Suprapubic skin (tissue), 4 donors: Measurements from ENCODE around the gene ARID4B. TPM values are rescaled to one million over a fixed set of nuclear protein-coding genes. Genes with fewer than 3 reads are reported as not detected.
"Not testable (repeated sequence)": the region's sequence is repeated elsewhere in the genome, so short reads cannot be mapped to it uniquely, and the experiment has no call there.

Source experiments
- DNase-seq, 2 donors: peaks; one replicate each; pipeline ENCODE4 v3.0.0-alpha.2; 2019; ENCODE audit warnings: low spot score in 2 of 2
- H3K27ac ChIP-seq: fragments of 200-600 bp; sonication (generic); one replicate; pipeline ENCODE4 v1.5.1; 2019
- H3K27me3 ChIP-seq: fragments of 200-600 bp; sonication (generic); one replicate; pipeline ENCODE4 v1.5.1; 2019
- H3K36me3 ChIP-seq: fragments of 200-600 bp; sonication (generic); one replicate; pipeline ENCODE4 v1.5.1; 2019
- H3K4me1 ChIP-seq: fragments of 200-600 bp; sonication (generic); one replicate; pipeline ENCODE4 v1.5.1; 2019
- H3K4me3 ChIP-seq: fragments of 200-600 bp; sonication (generic); one replicate; pipeline ENCODE4 v1.5.1; 2019; ENCODE audit warnings: mild to moderate bottlenecking
- H3K9me3 ChIP-seq: fragments of 200-600 bp; sonication (generic); one replicate; pipeline ENCODE4 v1.5.1; 2019
- CTCF ChIP-seq, 2 donors: fragments of 200-600 bp in 1 of 2; fragments of 450-650 bp in 1 of 2; sonication (generic) in 1 of 2; IDR thresholded peaks; one replicate each; pipeline ENCODE4 v1.5.1; 2016 to 2019; ENCODE audit warnings: antibody characterized with exemption in 2 of 2, mild to moderate bottlenecking in 1 of 2, moderate library complexity in 1 of 2
- EP300 ChIP-seq: sonication (generic); formaldehyde crosslinking; IDR thresholded peaks from one replicate; pipeline ENCODE4 v1.6.1; 2017; ENCODE audit warnings: antibody characterized with exemption
- POLR2A ChIP-seq, 2 donors: fragments of 450-650 bp; IDR thresholded peaks; one replicate each; pipeline ENCODE4 v1.6.1; 2017; ENCODE audit warnings: antibody characterized with exemption in 2 of 2, mild to moderate bottlenecking in 2 of 2, moderate library complexity in 2 of 2
- POLR2AphosphoS5 ChIP-seq, 3 donors: sonication (generic); formaldehyde crosslinking; IDR thresholded peaks; one replicate each; pipeline ENCODE4 v1.6.1; 2017; ENCODE audit warnings: antibody characterized with exemption in 3 of 3
- WGBS: methylation state at CpG from one replicate; pipeline ENCODE4 v1.1.5; 2018; 5-methylcytosine and 5-hydroxymethylcytosine counted together
- total RNA-seq, 4 donors: library from RNA; depleted of rRNA; stranded (reverse); fragments of >200 nt; gene quantifications; one replicate each; pipeline ENCODE4 v1.1.0, GENCODE V29; 2016

The ARID4B gene
- total RNA-seq, 4 donors from 2014 or later = 21.4 to 62.7 (median 31.8) TPM

- 47% methylated on average over 3 of the region's 3 CpGs for WGBS
- DNase-seq = no peak
- Histone ChIP-seq H3K4me1 (peaks cover 23% of the 10 kb centered on the region), H3K9me3 (no peaks in the 10 kb centered on the region), H3K4me3 (no peak overlapping the region), H3K36me3 (no peaks in the 10 kb centered on the region), H3K27me3 (no peaks in the 10 kb centered on the region), H3K27ac (no peak overlapping the region)
- no peak for TF ChIP-seq POLR2AphosphoS5 (IDR thresholded peaks at IDR 0.05)
- TF ChIP-seq EP300 = no peak
- no peak for TF ChIP-seq CTCF (IDR thresholded peaks at IDR 0.05)
- no peak for TF ChIP-seq POLR2A (IDR thresholded peaks at IDR 0.05)
Observed at GRCh38 chr1:235275223-235275622, 52.8 kb downstream of the ARID4B start.

- H3K9me3 ChIP-seq = no peaks in the 10 kb centered on the region
- peaks cover 20% of the 10 kb centered on the region for H3K4me1 ChIP-seq
- 80% methylated on average over 4 of the region's 4 CpGs for WGBS
- H3K36me3 ChIP-seq = no peaks in the 10 kb centered on the region
- TF ChIP-seq CTCF (IDR thresholded peaks at IDR 0.05) = no peak
- no peak for TF ChIP-seq POLR2AphosphoS5 (IDR thresholded peaks at IDR 0.05)
- TF ChIP-seq EP300 = no peak
- TF ChIP-seq POLR2A (IDR thresholded peaks at IDR 0.05) = no peak
- H3K27ac ChIP-seq = no peak overlapping the region
- no peaks in the 10 kb centered on the region for H3K27me3 ChIP-seq
- DNase-seq = no peak
- H3K4me3 ChIP-seq = no peak overlapping the region
Observed at GRCh38 chr1:235272851-235273250, 55.1 kb downstream of the ARID4B start.

GRCh38 chr1:235270625-235271024 lies 57.4 kb downstream of the ARID4B start:
- DNase-seq = no peak
- Histone ChIP-seq H3K4me1 (peaks cover 27% of the 10 kb centered on the region), H3K4me3 (no peak overlapping the region), H3K9me3 (no peaks in the 10 kb centered on the region), H3K36me3 (no peaks in the 10 kb centered on the region), H3K27ac (no peak overlapping the region), H3K27me3 (no peaks in the 10 kb centered on the region)
- TF ChIP-seq POLR2AphosphoS5 (IDR thresholded peaks at IDR 0.05) (no peak), EP300 (no peak), POLR2A (IDR thresholded peaks at IDR 0.05) (no peak), CTCF (IDR thresholded peaks at IDR 0.05) (no peak)

- 73% methylated on average over 18 of the region's 18 CpGs for WGBS
- H3K27ac ChIP-seq, H3K27me3 ChIP-seq, H3K36me3 ChIP-seq, DNase-seq, H3K4me3 ChIP-seq, H3K9me3 ChIP-seq: not testable (repeated sequence)
- peaks cover 24% of the 10 kb centered on the region for H3K4me1 ChIP-seq
Observed at GRCh38 chr1:235269990-235270389, 58.0 kb downstream of the ARID4B start.

- no peak for DNase-seq
- H3K36me3 ChIP-seq = no peaks in the 10 kb centered on the region
- TF ChIP-seq CTCF (IDR thresholded peaks at IDR 0.05) (no peak), EP300 (no peak)
- H3K4me3 ChIP-seq = no peak overlapping the region
- no peaks in the 10 kb centered on the region for H3K9me3 ChIP-seq
- no peaks in the 10 kb centered on the region for H3K27me3 ChIP-seq
- H3K4me1 ChIP-seq = peaks cover 23% of the 10 kb centered on the region
- H3K27ac ChIP-seq = no peak overlapping the region
- 95% methylated on average over 11 of the region's 11 CpGs for WGBS
Observed at GRCh38 chr1:235268379-235269125, 59.4 kb downstream of the ARID4B start.

GRCh38 chr1:235266967-235267366 lies 61.0 kb downstream of the ARID4B start:
- H3K27ac ChIP-seq = no peak overlapping the region
- 95% methylated on average over 8 of the region's 8 CpGs for WGBS
- no peaks in the 10 kb centered on the region for H3K27me3 ChIP-seq
- H3K9me3 ChIP-seq = no peaks in the 10 kb centered on the region
- DNase-seq = no peak
- TF ChIP-seq EP300 = no peak
- TF ChIP-seq CTCF (IDR thresholded peaks at IDR 0.05) = no peak
- no peak for TF ChIP-seq POLR2A (IDR thresholded peaks at IDR 0.05)
- TF ChIP-seq POLR2AphosphoS5 (IDR thresholded peaks at IDR 0.05) = no peak
- peaks cover 23% of the 10 kb centered on the region for H3K4me1 ChIP-seq
- H3K4me3 ChIP-seq = no peak overlapping the region
- no peaks in the 10 kb centered on the region for H3K36me3 ChIP-seq
